Right forelimb (tissue), 1 donor: ENCODE measurements around the gene OR7A10.

Experiments used
- DNase-seq: peaks from one replicate; pipeline ENCODE4 v3.0.0-alpha.2; 2018

The OR7A10 gene

GRCh38 chr19:14848822-14849221 is at the start of gene OR7A10:
OR7A10 (minus strand) TSS chr19:14848922; CDS start chr19:14841877, 7,045 bp downstream.
- DNase-seq, result no peak

- DNase-seq, result no peak
These were observed 42.1 kb upstream of the OR7A10 start for GRCh38 chr19:14890643-14891379.

DNA sequence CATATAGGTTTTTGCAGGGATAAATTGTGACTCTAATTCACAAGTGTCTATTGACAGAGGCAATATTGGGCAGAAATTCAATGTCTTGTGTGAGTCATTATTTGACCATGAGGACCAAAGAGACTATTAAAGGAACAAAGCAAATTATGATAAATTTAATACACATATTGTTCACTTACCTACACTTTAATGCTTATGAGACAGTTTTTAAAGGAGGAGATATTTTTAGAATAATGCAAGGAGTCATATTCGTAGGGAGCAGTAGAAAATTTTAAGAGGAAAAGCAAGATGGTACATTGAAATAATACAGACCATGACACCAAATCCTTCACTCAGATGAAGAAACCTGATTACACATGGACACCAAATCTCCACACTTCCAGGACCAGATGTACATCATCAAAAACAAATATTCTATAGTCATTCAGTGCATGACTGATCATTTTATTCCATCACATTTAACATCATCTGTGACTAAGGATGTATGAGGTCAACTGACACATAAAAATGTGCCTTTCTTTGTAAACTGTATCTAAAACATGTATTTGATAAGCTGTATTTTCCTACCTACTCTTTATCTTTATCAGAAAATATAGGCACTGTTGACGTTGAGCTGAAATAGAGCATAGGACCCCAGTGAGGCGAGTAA is 41.4 kb upstream of the OR7A10 start:
- no peak for DNase-seq

GRCh38 chr19:14886032-14886431 is 37.3 kb upstream of the OR7A10 start, which contains the start of gene OR7A17:
OR7A17 (minus strand) TSS chr19:14886132; CDS start chr19:14881355, 4,777 bp downstream.
- no peak for DNase-seq

- DNase-seq, result no peak
These were observed 23.0 kb upstream of the OR7A10 start for GRCh38 chr19:14871619-14872230.

GRCh38 chr19:14868497-14868896 is 19.8 kb upstream of the OR7A10 start:
- no peak for DNase-seq

- no peak for DNase-seq
These were observed 5.1 kb downstream of the OR7A10 start for GRCh38 chr19:14843578-14843977.

DNA sequence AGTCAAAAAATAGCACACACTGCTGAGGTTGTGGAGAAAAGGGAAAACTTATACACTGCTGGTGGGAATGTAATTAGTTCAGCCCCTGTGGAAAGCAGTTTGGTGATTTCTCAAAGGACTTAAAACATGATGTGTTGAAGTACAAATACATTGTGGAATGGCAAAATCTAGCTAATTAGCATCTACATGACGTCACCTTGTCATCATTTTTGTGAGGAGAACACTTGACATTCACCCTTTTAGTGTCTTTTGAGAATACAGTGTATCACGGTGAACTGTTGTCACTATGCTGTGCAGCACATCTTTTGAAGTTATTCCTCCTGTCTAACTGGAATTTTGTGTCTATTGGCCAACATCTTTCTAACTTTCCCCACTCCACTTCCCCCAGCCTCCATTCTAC is 5.6 kb downstream of the OR7A10 start:
- DNase-seq, result no peak

- no peak for DNase-seq
These were observed 8.5 kb downstream of the OR7A10 start for GRCh38 chr19:14840206-14840605.

DNA sequence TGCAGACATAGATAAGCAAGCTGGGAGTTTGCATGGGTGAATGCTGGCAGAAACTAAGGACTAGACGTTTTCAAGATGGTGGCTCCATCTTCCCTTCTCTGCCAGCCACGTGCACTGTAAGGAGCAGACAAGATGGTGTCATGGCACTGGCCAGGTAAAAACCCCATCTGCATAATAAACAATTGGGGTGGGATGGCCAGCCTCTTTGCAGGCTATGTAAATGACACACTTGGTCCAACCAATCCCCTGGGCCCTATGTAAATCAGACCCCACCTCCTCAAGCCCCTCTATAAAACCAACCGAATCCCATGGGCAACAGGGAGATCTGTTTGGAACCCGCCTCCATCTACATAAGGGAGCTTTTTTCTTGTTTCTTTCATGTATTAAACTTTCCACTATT is 11.3 kb downstream of the OR7A10 start:
- DNase-seq, result no peak

DNA sequence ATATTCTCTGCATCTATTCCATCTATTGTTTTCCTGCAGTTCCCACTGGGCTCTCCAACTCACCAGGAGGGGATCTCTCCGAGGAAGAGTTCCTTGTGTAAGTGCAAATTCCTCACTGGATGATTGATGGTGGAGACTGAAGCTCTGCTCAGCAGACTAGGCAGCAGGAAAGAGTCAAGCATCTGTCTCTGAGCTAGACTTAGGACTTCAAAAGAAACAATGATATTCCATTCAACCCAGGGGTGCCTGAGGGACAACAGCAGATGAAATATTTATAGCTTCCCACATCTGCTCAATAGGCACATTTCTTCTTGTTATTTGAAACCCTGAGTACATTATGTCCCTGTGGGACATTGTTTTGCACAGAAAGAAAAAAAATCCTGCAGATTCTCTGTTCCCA is 13.7 kb downstream of the OR7A10 start, which contains the start of the genes OR7A5 and OR7C1:
Gene OR7A5, minus strand, starts transcription at position 175 of the 400 bp plus-strand sequence. CDS start 6,944 bp downstream, outside the sequence.
Gene OR7C1, minus strand, starts transcription at position 175 of the 400 bp plus-strand sequence. CDS start 35,049 bp downstream, outside the sequence.
- DNase-seq, result no peak

DNA sequence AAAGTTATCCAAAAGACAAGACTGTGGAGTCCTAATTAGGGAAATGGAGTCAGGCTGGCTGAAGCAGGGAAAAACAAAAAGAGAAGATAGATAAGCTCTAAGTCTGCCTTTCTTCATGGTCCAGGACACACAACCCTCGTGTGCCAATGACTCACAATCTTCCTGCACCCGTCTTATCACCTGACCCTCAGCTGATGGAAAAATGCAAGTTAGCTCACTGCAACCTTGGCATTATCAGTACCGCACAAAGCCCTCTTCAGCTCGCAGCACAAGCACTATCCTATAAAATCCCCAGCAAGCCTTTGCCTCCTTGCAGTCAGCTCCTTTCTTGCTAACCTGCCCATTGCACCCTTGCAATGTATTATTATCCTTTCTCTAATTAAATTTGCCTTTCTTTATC is 18.0 kb downstream of the OR7A10 start:
- DNase-seq, result no peak

GRCh38 chr19:14826006-14826405 is 22.7 kb downstream of the OR7A10 start:
- no peak for DNase-seq

DNA sequence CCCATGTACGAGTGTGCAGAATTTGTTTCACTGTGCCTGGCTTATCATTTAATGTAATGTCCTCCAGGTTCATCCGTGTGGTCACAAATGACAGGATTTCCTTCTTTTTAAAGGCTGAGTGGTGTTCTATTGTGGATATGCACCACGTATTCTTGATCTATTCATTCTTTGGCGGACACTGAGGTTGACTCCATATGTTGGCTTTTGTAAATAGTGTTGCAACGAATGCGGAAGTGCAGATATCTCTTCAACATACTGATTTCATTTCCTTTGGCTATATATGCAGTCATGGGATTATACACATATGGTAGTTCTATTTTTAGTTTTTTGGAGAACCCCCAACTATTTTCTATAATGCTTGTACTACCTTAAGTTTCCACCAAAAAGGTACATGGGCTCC is 26.8 kb downstream of the OR7A10 start:
- no peak for DNase-seq

GRCh38 chr19:14818588-14818987 is 30.1 kb downstream of the OR7A10 start:
- DNase-seq, result no peak

DNA sequence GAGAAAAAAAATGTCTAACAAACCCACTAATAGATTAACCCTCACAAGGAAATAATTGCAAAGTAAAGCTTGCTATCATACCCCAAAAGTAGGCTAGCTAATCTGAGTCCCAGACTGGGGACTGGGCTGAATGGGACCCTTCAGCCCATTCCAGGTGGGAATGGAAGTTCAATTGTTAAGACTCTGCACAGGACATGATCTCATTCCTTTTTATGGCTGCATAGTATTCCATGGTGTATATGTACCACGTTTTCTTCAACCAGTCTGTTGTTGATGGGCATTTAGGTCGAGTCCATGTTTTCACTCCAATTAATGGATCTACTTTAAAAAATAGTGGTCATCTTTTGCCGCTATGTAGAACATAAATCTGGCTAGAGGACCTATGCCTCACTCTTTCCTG is 31.7 kb downstream of the OR7A10 start:
- DNase-seq, result no peak

DNA sequence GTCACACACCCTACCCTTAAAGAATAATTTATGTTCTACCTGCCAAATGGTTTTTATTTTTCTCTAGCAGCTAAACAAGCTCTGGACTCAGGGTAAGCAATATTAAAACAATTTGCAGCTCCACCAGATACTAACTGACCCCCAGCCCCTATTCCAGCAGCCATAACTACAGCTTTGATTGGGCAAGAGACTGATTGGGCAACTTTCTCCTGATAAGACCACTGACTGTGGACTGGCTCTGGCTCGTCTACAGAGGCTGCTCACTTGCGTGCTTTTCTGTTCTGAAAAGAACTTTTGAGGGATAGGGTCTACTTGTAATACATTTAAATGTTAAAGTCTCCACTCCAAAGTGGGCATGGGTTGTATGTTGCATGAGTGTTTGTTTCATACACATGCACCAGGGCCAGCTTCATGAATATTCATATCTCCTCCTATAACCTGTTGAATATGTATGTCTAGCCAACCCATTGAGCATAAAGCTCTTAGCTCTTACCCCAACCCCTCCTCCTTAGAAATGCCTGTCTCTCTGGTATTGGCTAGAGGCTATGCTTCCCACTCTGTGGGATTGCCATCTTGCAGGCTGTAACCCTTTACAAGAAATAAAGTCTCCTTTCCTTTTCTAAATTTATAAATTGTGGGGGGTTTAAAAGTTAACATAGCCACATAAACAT is 33.6 kb downstream of the OR7A10 start:
- no peak for DNase-seq

GRCh38 chr19:14809272-14810057 is 39.3 kb downstream of the OR7A10 start:
- DNase-seq, result no peak

DNA sequence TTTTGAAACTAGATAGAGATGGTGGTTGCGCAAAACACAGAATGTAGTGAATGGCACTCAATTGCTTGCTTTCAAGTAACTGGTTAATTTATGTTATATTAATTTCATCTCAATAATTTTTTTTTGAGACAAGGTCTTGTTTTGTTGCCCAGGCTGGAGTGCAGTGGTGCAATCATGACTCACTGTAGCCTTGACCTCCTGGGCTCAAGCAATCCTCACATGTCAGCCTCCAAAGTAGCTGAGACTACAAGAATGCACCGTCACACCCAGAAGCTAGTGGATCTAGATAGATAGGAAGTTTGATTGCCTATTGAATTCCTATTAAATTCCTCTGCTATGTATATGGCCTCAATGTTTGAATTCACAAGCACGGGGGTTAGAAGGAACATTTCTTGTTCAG is 44.0 kb downstream of the OR7A10 start:
- no peak for DNase-seq

DNA sequence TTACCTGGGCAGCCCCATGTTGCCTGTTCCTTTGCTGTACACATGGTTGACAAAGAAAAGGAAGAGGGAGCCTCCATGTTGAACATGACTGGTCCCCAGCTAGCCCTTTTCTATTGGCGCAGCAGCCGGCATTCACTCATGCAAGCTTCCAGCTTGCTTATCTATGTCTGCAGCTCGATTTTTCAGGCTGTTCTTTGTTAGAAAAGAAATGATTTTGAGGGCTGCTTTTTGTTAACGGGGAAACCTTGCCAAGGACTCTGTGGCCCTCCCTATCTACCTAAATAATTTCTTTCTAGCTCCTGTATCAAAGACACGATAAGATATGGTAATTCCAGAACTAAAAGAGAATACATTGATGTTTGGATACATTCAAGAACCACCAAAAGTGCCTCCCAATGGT is 50.0 kb downstream of the OR7A10 start:
- no peak for DNase-seq

DNA sequence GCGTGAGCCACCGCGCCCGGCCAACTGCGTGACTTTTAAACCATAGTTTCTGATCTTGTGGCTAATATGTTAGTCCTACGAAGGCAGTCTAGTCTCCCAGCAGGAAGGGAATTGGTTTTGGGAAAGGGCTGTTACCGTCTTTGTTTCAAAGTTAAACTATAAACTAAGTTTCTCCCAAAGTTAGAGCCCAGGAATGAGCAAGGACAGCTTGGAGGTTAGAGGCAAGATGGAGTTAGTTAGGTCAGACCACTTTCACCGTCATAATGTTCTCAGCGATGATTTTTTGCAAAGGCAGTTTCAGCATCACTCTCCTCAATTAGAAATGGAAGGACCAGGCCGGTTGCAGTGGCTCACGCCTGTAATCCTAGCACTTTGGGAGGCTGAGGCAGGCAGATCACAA is 52.7 kb downstream of the OR7A10 start:
- no peak for DNase-seq

- no peak for DNase-seq
These were observed 53.5 kb downstream of the OR7A10 start for GRCh38 chr19:14795078-14795721.
